Fibroblast of mammary gland (primary cell): ENCODE data around the gene TRNP1.

ENCODE experiments used
- DNase-seq: peaks from one replicate; pipeline ENCODE4 v3.0.0-alpha.2; 2010; ENCODE audit warnings: low read depth
- H3K4me3 ChIP-seq: 2 replicates; pipeline ENCODE4 v1.5.1; 2011; ENCODE audit warnings: low read depth, mild to moderate bottlenecking, low read length, moderate library complexity; ENCODE audit not compliant: control insufficient read depth
- CTCF ChIP-seq: conservative IDR thresholded peaks from 2 replicates; pipeline ENCODE4 v1.5.1; 2011; ENCODE audit warnings: low read depth, low read length, inconsistent platforms; ENCODE audit not compliant: control insufficient read depth, insufficient read depth

TRNP1 gene

GRCh38 chr1:26950602-26951001 is 42.9 kb upstream of the TRNP1 start:
- no peak for DNase-seq
- no peak overlapping the region for H3K4me3 ChIP-seq
- no peak for TF ChIP-seq CTCF

- DNase-seq: no peak
- no peak overlapping the region for H3K4me3 ChIP-seq
- no peak for TF ChIP-seq CTCF
Observed at GRCh38 chr1:26951216-26951615, 42.3 kb upstream of the TRNP1 start.

GRCh38 chr1:26951821-26952497 is 41.5 kb upstream of the TRNP1 start:
- no peak for DNase-seq
- TF ChIP-seq CTCF: no peak
- no peak overlapping the region for H3K4me3 ChIP-seq

GRCh38 chr1:26953374-26953773 is 40.1 kb upstream of the TRNP1 start:
- TF ChIP-seq CTCF: no peak
- no peak overlapping the region for H3K4me3 ChIP-seq
- DNase-seq: no peak

GRCh38 chr1:26956321-26956720 is 37.2 kb upstream of the TRNP1 start:
- no peak overlapping the region for H3K4me3 ChIP-seq
- no peak for TF ChIP-seq CTCF
- no peak for DNase-seq

- TF ChIP-seq CTCF: no peak
- no peak for DNase-seq
- no peak overlapping the region for H3K4me3 ChIP-seq
Observed at GRCh38 chr1:26957306-26957705, 36.2 kb upstream of the TRNP1 start.

GRCh38 chr1:26959270-26959669 is 34.2 kb upstream of the TRNP1 start:
- no peak for TF ChIP-seq CTCF
- no peak for DNase-seq
- H3K4me3 ChIP-seq: no peak overlapping the region
